ENCODE measurements around the gene MYCL.

The MYCL gene

GRCh38 chr1:39901714-39902459 lies at the start of gene MYCL:
Gene MYCL, minus strand, starts transcription at chr1:39901917. Its CDS starts 483 bp downstream, at chr1:39901434.
- DNase-seq, result peak; percentile 65

- DNase-seq, result no peak
These were observed 48.2 kb upstream of the MYCL start for GRCh38 chr1:39949891-39950290.

- no peak for DNase-seq
These were observed 45.5 kb upstream of the MYCL start for GRCh38 chr1:39947260-39947659.

GRCh38 chr1:39946216-39946615 lies 44.5 kb upstream of the MYCL start:
- DNase-seq, result no peak

- DNase-seq, result no peak
These were observed 42.8 kb upstream of the MYCL start for GRCh38 chr1:39944410-39945112.

- DNase-seq, result no peak
These were observed 42.0 kb upstream of the MYCL start for GRCh38 chr1:39943471-39944290.

GRCh38 chr1:39940980-39941871 lies 39.5 kb upstream of the MYCL start:
- no peak for DNase-seq

- DNase-seq, result no peak
These were observed 38.5 kb upstream of the MYCL start for GRCh38 chr1:39940253-39940652.

- no peak for DNase-seq
These were observed 37.1 kb upstream of the MYCL start for GRCh38 chr1:39938856-39939255.

- DNase-seq, result no peak
These were observed 35.2 kb upstream of the MYCL start for GRCh38 chr1:39936724-39937491.

- DNase-seq, result no peak
These were observed 32.5 kb upstream of the MYCL start for GRCh38 chr1:39933956-39934941.

GRCh38 chr1:39928809-39929587 lies 27.3 kb upstream of the MYCL start:
- DNase-seq, result no peak

GRCh38 chr1:39927538-39927937 lies 25.8 kb upstream of the MYCL start:
- DNase-seq, result no peak

- DNase-seq, result no peak
These were observed 25.1 kb upstream of the MYCL start for GRCh38 chr1:39926820-39927219.

- no peak for DNase-seq
These were observed 24.7 kb upstream of the MYCL start for GRCh38 chr1:39926343-39926793.

GRCh38 chr1:39925721-39926342 lies 24.1 kb upstream of the MYCL start:
- no peak for DNase-seq

GRCh38 chr1:39922251-39922688 lies 20.6 kb upstream of the MYCL start:
- DNase-seq, result no peak

- peak; percentile 74 for DNase-seq
These were observed 17.8 kb upstream of the MYCL start for GRCh38 chr1:39919545-39919944.

GRCh38 chr1:39917825-39918224 lies 16.1 kb upstream of the MYCL start:
- no peak for DNase-seq

Measured in NCI-H2081 treated with DMSO at 0.1 percent for 48 hours (cell line).